Activated gamma-delta T cell treated with anti-CD3 and anti-CD28 coated beads, Interleukin-2, amount 50 U/mL, for 16 hours (primary cell): Measurements from ENCODE around the gene ROBO1.
"Not testable (repeated sequence)": the region's sequence is repeated elsewhere in the genome, so short reads cannot be mapped to it uniquely, and the experiment has no call there.

ENCODE experiments used
- DNase-seq: peaks from one replicate; pipeline ENCODE4 v3.0.0-alpha.2; 2020; ENCODE audit warnings: low read depth

The ROBO1 gene

DNA sequence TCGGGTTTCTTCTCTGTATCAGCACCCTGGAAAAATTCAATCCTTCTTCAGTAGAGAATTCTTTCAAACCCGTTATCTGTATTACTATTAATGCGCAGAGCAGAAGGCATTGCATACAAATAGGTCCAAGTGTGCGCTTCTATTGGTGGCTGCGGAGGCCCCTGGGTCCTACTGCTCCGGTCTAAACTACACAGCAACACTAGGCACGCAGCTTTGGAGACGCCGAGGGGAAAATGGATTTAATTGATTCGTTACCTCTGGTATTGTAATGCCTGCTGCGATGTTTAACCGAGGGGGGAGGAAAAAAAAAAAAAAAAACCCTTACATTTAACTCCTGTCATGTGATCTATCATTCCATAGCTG lies at the start of gene ROBO1:
Gene ROBO1, minus strand, starts transcription at position 94 of the 363 bp plus-strand sequence.
- DNase-seq = no peak

- DNase-seq = no peak
Observed at GRCh38 chr3:79817224-79817623, 49.4 kb upstream of the ROBO1 start.

DNA sequence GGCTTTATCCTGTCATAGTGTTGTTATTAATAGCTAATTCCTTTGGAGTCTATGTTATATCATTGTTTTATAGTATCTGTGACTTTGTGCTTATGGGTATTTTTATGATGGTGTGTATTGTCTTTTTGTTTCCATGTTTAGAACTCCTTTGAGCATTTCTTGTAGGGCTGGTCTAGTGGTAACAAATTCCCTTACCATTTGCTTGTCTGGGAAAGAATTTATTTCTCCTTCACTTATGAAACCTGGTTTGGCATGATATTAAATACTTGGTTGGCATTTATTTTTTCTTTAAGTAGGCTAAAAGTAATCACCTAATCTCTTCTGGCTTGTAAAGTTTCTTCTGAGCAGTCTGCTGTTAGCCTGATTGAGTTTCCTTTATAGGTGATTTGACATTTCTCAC lies 47.7 kb upstream of the ROBO1 start:
- no peak for DNase-seq

- DNase-seq = no peak
Observed at GRCh38 chr3:79810581-79810980, 42.8 kb upstream of the ROBO1 start.

- no peak for DNase-seq
Observed at GRCh38 chr3:79810092-79810491, 42.3 kb upstream of the ROBO1 start.

DNA sequence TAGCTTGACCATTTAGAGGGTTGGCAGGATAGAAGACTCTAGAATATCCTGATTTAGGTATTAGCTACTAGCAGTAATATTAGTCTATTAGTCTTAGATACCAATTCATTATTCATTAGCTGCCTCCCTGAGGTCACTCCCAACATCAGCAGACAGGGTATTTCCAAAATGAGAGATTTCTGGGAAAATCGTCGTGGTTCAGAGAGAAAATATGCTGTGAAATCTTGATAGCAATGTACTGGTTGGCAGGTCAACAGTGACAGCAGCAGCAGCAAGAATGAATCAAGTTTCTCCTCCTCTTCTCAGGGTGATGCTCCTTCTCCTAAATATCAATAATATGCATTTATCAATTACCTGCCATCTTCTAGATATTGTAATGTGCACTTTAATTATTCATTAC lies 41.3 kb upstream of the ROBO1 start:
- DNase-seq = no peak

DNA sequence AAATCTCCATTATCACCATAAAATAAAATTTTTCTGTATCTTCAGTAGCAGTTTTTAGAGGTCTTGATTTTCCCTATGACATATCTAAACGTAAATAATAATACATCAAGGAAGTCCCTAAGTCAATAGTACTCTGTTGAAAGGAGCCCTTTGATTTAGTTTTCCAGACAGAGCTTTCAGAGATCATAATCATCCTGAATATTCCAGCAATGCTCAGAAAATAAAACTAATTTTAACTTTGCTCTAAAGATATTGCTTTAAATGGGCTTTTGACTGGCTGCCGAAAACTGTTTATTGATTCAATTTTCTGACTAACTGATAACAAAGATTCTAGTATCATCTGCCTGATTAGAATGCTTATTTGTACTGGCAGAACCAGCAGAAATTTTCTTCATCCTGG lies 40.7 kb upstream of the ROBO1 start:
- no peak for DNase-seq

DNA sequence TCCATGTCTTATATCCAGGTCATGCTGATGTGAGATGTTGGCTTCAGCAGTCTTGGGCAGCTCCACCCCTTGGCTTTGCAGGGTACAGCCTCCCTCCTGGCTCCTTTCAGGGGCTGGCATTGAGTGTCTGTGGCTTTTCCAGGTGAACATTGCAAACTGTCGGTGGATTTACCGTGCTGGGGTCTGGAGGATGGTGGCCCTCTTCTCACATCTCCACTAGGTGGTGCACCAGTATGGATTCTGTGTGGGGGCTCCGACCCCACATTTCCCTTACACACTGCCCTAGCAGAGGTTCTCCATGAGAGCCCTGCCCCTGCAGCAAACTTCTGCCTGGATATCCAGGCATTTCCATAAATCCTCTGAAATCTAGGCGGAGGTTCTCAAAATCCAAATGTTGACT lies 22.4 kb upstream of the ROBO1 start:
- not testable (repeated sequence) for DNase-seq

GRCh38 chr3:79773291-79773690 lies 5.5 kb upstream of the ROBO1 start:
- no peak for DNase-seq

- no peak for DNase-seq
Observed at GRCh38 chr3:79769229-79769628, 1.4 kb upstream of the ROBO1 start.

- no peak for DNase-seq
Observed at GRCh38 chr3:79767194-79767904, 449 bp downstream of the ROBO1 start.

- DNase-seq = no peak
Observed at GRCh38 chr3:79766496-79767193, 1.2 kb downstream of the ROBO1 start.

DNA sequence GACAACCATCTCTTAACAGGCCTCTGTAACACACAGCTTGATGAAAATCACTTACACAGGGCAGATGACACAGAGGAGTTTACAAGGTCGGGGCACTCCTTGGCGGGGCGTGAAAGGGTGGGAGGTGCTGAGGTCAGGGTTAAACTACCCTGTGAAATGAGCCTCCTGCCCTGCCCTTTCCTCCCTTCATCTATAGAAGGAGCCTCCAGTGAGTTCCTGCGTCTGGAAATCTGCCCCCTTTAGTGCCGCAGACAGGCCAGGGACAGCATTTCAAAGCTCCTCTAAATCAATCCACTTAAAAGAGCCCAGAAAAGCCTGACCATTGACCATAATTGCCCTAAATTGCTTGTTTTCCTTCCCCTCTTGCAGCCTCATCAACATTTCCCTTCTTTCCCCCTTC lies 1.9 kb downstream of the ROBO1 start:
- no peak for DNase-seq

GRCh38 chr3:79761441-79761840 lies 6.4 kb downstream of the ROBO1 start:
- no peak for DNase-seq

DNA sequence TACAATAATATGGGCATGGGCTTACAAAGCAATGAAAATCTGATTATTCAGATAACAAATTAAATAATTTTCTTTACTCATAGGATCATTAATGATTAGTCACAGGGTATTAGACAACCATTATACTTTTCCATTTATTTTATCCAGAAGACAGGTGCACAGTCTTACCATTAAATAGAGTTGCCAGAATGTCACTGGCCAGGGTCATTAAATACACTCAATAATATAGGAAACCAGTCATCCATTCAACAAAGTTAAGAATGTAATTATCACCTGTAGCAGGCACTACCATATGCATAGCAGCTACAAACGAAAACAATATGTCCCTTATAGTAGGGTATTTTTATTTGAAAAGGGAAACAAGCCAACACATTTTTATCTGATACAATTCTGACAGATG lies 16.1 kb downstream of the ROBO1 start:
- no peak for DNase-seq

- DNase-seq = no peak
Observed at GRCh38 chr3:79737530-79737929, 30.3 kb downstream of the ROBO1 start.

GRCh38 chr3:79729096-79729495 lies 38.7 kb downstream of the ROBO1 start:
- no peak for DNase-seq

GRCh38 chr3:79726786-79727185 lies 41.0 kb downstream of the ROBO1 start:
- no peak for DNase-seq

GRCh38 chr3:79724206-79724605 lies 43.6 kb downstream of the ROBO1 start:
- no peak for DNase-seq

DNA sequence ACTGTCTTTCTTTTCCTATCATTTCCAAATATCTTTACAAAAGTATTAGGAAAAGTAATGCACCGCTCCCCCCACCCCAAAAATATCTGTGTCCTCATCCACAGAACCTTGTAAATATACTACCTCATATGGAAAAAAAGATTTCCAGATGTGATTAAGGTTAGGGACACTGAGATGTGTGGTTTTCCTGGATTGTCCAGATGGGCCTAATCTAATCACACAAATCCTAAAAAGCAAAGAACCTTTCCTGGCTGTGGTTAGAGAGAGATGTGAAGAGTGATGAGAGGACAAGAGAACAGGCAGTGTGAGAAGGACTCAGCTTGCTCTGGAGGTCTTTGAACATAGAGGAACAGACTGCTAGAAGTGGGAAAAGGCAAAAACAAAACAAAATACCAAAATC lies 77.7 kb downstream of the ROBO1 start:
- no peak for DNase-seq

- DNase-seq = no peak
Observed at GRCh38 chr3:79685108-79685507, 82.7 kb downstream of the ROBO1 start.

GRCh38 chr3:79684041-79684440 lies 83.8 kb downstream of the ROBO1 start:
- no peak for DNase-seq

DNA sequence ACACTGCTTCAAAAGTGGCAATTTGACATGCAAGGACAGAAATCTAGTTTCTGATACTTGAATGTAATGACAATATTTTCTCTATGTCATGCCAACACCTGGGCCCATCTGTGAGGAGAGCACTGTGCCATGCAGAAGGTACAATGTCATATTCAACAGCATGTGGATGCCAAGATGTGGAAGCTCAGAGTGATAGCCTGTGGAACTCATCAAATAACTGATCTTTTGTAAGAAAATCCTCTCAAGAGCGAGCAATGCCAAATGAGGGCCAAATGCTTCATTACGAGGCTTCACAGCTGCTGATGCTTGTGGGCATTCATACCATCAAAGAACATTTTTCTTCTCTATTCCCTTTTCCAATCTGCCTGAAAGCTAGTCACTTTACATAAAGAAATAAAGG lies 95.1 kb downstream of the ROBO1 start:
- no peak for DNase-seq

GRCh38 chr3:79672075-79672474 lies 95.7 kb downstream of the ROBO1 start:
- DNase-seq = no peak
